ENCODE data around the gene TMEM17. TPM values are rescaled to one million over a fixed set of nuclear protein-coding genes. Genes with fewer than 3 reads are reported as not detected.
A peak's percentile ranks its signal among the peaks of the same experiment; 100 is the strongest.

Gene TMEM17, protein sequence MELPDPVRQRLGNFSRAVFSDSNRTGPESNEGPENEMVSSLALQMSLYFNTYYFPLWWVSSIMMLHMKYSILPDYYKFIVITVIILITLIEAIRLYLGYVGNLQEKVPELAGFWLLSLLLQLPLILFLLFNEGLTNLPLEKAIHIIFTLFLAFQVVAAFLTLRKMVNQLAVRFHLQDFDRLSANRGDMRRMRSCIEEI
- total RNA-seq (2011; cell fraction: chromatin; rRNA removed; ENCODE audit: low replicate concordance): 2.2 and 2.9 TPM in 2 replicates
- total RNA-seq (2011; cell fraction: nucleolus; rRNA removed): 1.2 and 1.7 TPM in 2 replicates
- total RNA-seq (2011; cell fraction: nucleoplasm; rRNA removed): 2.8 and 3.7 TPM in 2 replicates
- 1.0 and 1.1 TPM in 2 replicates for total RNA-seq (2014; rRNA removed)
- total RNA-seq (2014; rRNA removed; fragmentation: Illumina TruSeq; extraction: Trizol): 1.2 TPM in 2 replicates
- 0.87 and 0.91 TPM in 2 replicates for total RNA-seq (2015; rRNA removed; fragmentation: Illumina TruSeq; extraction: Trizol)
- total RNA-seq (2021): 0.58 and 1.2 TPM in 2 replicates
- 1.6 and 2.2 TPM in 2 replicates for polyA plus RNA-seq (2011; rRNA removed)
- 0.94 and 1.4 TPM in 2 replicates for polyA plus RNA-seq (2011; cell fraction: cytosol; rRNA removed)
- 1.2 and 1.3 TPM in 2 replicates for polyA plus RNA-seq (2011; cell fraction: nucleus; rRNA removed)
- 0.62 and 0.89 TPM in 2 replicates for polyA plus RNA-seq (2012)
- 0.93 and 1.2 TPM in 2 replicates for polyA plus RNA-seq (2014; fragmentation: Illumina TruSeq; extraction: Trizol)
- 1 to 10 TPM in 1 of 2 experiments, under 1 TPM in 1; 0.74 to 1.6 TPM for polyA plus RNA-seq (2014; fragmentation: Nextera tagmentation; extraction: Ambion mirVana)
- 1.1 and 1.3 TPM in 2 replicates for polyA plus RNA-seq (2014; rRNA removed)
- 0.78 and 1.1 TPM in 2 replicates for polyA minus RNA-seq (2011; rRNA and poly(A)+ RNA removed)
- not detected in 2 replicates for polyA minus RNA-seq (2011; cell fraction: cytosol; rRNA and poly(A)+ RNA removed)
- 0.89 and 0.94 TPM in 2 replicates for polyA minus RNA-seq (2011; cell fraction: nucleus; rRNA and poly(A)+ RNA removed)
- Bru-seq, nascent RNA: percentile 46 among the genes with signal in this experiment
- BruChase-seq, experiment 1, labeled RNA remaining after a 2-hour chase: percentile 43 among the genes with signal in this experiment
- percentile 47 among the genes with signal in this experiment for BruChase-seq, experiment 2, labeled RNA remaining after a 6-hour chase
- long read RNA-seq, experiment 1, partial matches to known transcripts: 0 of 4 reads
- long read RNA-seq, experiment 1, other reads (novel, unspliced or antisense): 0 of 4 reads
- long read RNA-seq, experiment 2: 0 reads
- long read RNA-seq, experiment 3, partial matches to known transcripts: 0 of 2 reads
- long read RNA-seq, experiment 3, other reads (novel, unspliced or antisense): 0 of 2 reads

- ATAC-seq: peak; percentile 95
- CTCF ChIA-PET (ENCODE audit: low intra/inter-chr PET ratio): no interaction called here
- TF ChIP-seq ZNF24 (IDR thresholded peaks at IDR 0.05) (peak; percentile 18; the same call in 1 of the 2 replicates), GTF3C2 (IDR thresholded peaks at IDR 0.05; ENCODE audit: borderline replicate concordance, extremely low read depth, insufficient read length) (no peak), SUPT5H (IDR thresholded peaks at IDR 0.05) (peak; percentile 52)
These were observed at the start of gene TMEM17 for GRCh38 chr2:62505750-62506420. Gene TMEM17, minus strand, starts transcription at chr2:62506195. Its CDS starts 66 bp downstream, at chr2:62506129.

More at GRCh38 chr2:62505750-62506420, at the start of gene TMEM17:
- intact Hi-C loops (cut with micrococcal nuclease) (loop anchor here (5.0 kb wide), 1 partner anchor 201 kb away; the partner anchor contains the start of gene EHBP1), in situ Hi-C loops (cut with MboI) (no loop called here)
- H3K9ac ChIP-seq (ENCODE audit: insufficient read depth in 1 of 2, low read depth in 2 of 2, low read length in 2 of 2): peak within 1 kb of the TSS; percentile 92 to 95
- H3K27me3 ChIP-seq (ENCODE audit: control insufficient read depth in 2 of 2, insufficient read depth in 2 of 2, low read length in 2 of 2): no peaks in the 10 kb centered on the region
- H3K4me1 ChIP-seq (replicated peaks in 1 of 2; ENCODE audit: control insufficient read depth in 2 of 2, insufficient read depth in 2 of 2, low read length in 2 of 2): peaks cover 10 to 14% of the 10 kb centered on the region in 2 experiments
- TSS peak; percentile 67 for BruUV-seq (replicated peaks)
- peak; percentile 89 for FAIRE-seq
- peak within 1 kb of the TSS; percentile 93 for H3K27ac ChIP-seq (ENCODE audit: extremely low read depth, low read depth, low read length)
- under 1% methylated on average over 57 of the region's 68 CpGs for WGBS (ENCODE audit: insufficient coverage, low coverage, missing lambda C conversion rate)
- peak within 1 kb of the TSS; percentile 100 for H2AFZ ChIP-seq (ENCODE audit: low read depth, low read length)
- H4K20me1 ChIP-seq (replicated peaks; ENCODE audit: control insufficient read depth, insufficient read depth, low read length): no peaks in the 10 kb centered on the region
- peak within 1 kb of the TSS; percentile 98 for H3K4me2 ChIP-seq (ENCODE audit: insufficient read depth, low read length)
- peak within 1 kb of the TSS; percentile 64 for H3K4me3 ChIP-seq
- peaks cover 3% of the 10 kb centered on the region; the same call in 1 of the 2 replicates for H3K9me3 ChIP-seq (replicated peaks; ENCODE audit: control insufficient read depth, insufficient read depth, low read depth, low read length)
- POLR2A ChIA-PET: interaction anchor here (0.6 to 2.8 kb wide), 6 partner anchors 9 to 1853 kb away, joined by 3 to 8 read pairs (median 4); no protein-coding TSS in a partner anchor
- H3K9me1 ChIP-seq (ENCODE audit: control insufficient read depth, insufficient read depth, low read length): no peaks in the 10 kb centered on the region
- H3K36me3 ChIP-seq (ENCODE audit: control insufficient read depth, insufficient read depth, low read length): no peaks in the 10 kb centered on the region
- peak; percentile 83 to 95 (median 86) for DNase-seq (ENCODE audit: extremely low read depth in 1 of 4, low spot score in 3 of 4)
- no peaks in the 10 kb centered on the region; the same call in 2 of the 3 replicates for H3K79me2 ChIP-seq (ENCODE audit: control insufficient read depth, insufficient read depth, low read length)
